Activated T-helper 1 cell treated with anti-CD3 and anti-CD28 coated beads, Interleukin-2, amount 50 U/mL, for 16 hours (primary cell): Measurements from ENCODE around the gene WIPI1.

Experiments
- DNase-seq, 2 donors: peaks; one replicate each; pipeline ENCODE4 v3.0.0-alpha.2; 2020; ENCODE audit warnings: low read depth in 1 of 2, low spot score in 1 of 2

The WIPI1 gene

GRCh38 chr17:68461122-68461539, 3.8 kb upstream of the WIPI1 start:
- no peak for DNase-seq

GRCh38 chr17:68460715-68461114, 3.4 kb upstream of the WIPI1 start:
- DNase-seq = no peak

GRCh38 chr17:68460146-68460545, 2.9 kb upstream of the WIPI1 start:
- no peak for DNase-seq

- no peak for DNase-seq
These were observed 1.8 kb upstream of the WIPI1 start for GRCh38 chr17:68459037-68459639.

GRCh38 chr17:68458260-68459036, 1.2 kb upstream of the WIPI1 start:
- no peak for DNase-seq

GRCh38 chr17:68457539-68458259, 403 bp upstream of the WIPI1 start:
- DNase-seq = peak; percentile 94 to 98

GRCh38 chr17:68456339-68457167, 743 bp downstream of the WIPI1 start:
- DNase-seq = no peak

GRCh38 chr17:68455901-68456338, 1.4 kb downstream of the WIPI1 start:
- DNase-seq = no peak

- no peak for DNase-seq
These were observed 3.2 kb downstream of the WIPI1 start for GRCh38 chr17:68453991-68454665.

GRCh38 chr17:68452724-68453290, 4.5 kb downstream of the WIPI1 start:
- no peak for DNase-seq

GRCh38 chr17:68451670-68452354, 5.5 kb downstream of the WIPI1 start:
- DNase-seq = no peak

- no peak for DNase-seq
These were observed 6.5 kb downstream of the WIPI1 start for GRCh38 chr17:68450801-68451200.

- DNase-seq = no peak
These were observed 6.9 kb downstream of the WIPI1 start for GRCh38 chr17:68450391-68450790.

- DNase-seq = no peak
These were observed 8.1 kb downstream of the WIPI1 start for GRCh38 chr17:68449021-68449739.

- DNase-seq = no peak
These were observed 10.7 kb downstream of the WIPI1 start for GRCh38 chr17:68446626-68447041.

GRCh38 chr17:68445671-68446070, 11.6 kb downstream of the WIPI1 start:
- DNase-seq = no peak

- DNase-seq = no peak
These were observed 13.3 kb downstream of the WIPI1 start for GRCh38 chr17:68443972-68444464.

GRCh38 chr17:68441070-68441770, 16.1 kb downstream of the WIPI1 start:
- no peak for DNase-seq
